ENCODE measurements around the gene ENTPD5.
"Not testable (repeated sequence)": the region's sequence is repeated elsewhere in the genome, so short reads cannot be mapped to it uniquely, and the experiment has no call there.

Gene ENTPD5

DNA sequence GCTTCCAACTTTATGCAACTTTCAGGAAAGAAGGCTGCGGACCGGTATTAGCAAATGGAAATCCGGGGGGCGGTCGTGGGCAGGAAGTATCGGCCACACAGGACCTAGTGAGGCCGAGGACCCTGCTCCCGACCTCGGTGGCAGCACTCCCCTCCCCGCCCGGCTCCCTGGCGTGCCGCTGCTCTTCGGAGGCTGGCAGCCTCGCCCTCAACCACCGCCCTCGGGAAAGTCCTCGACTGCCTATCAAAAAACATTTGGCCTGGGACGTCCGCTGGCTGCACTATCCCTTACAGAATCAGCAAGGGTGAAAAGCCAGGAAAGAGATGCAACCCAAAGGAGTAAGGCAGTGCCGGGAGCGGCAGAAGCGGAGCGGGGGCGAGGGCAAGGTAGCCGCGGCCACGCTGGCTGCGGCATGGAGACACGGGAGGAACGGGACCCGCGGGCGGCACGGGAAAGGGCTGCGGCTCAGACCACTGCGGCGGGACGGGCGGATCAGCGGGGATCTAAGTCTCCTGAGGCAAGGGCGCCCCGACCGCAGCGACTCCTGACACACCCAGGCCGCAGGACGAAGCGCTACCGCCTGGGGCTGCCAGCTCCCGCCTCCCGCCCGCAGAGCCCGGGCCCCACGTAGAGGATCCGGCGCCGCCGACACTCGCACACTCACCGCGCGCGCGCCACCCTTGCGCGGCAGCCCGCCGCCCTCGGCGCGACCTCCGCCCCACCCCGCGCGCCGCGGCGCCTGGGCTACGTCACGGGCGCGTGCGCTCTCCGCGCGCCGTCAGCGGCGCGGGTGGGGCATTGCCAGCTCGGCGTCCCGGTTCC is at the start of gene ENTPD5, which contains the start of gene BBOF1:
TSS of gene ENTPD5 (minus strand) at position 703 of the 822 bp plus-strand sequence. CDS start 31,186 bp downstream, outside the sequence.
TSS of gene BBOF1 (plus strand) at position 764 of the 822 bp plus-strand sequence. CDS start 130 bp downstream, outside the sequence.
- FAIRE-seq = no peak

DNA sequence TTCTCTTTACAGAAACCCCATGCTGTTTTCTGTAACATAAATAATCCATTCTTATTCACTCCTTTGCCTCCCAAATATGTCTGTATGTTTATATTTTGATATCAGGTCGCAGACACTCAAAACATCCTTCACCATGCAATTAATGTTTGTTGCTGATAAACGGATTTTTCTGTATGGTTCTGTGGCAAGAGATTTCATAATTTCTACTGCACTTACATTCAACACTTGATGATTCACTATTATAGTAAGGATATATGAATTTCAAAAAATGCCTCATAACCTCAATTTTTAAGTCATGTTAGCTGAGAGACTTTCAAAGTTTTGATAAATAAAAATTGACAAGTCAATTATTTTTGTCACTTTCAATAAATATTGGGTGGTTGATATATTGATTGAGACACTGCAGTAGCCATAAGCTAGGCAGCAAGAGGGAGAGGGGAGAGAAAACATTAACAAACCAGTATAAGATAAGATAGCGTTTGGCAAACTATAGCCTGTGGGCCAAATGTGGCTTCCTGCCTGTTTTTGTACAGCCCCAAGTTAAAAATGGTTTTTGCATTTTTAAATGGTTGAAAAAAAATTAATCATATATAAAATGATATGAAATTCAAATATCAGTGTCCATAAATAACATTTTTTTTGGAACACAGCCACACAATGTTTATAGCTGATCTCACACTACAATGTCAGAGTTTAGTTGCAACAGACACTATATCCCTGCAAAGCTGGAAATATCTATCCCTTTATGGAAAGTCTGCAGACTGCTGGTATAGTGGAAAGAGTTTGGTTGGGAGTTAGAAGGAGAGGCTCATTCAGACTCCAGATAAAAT is 46.9 kb upstream of the ENTPD5 start:
- FAIRE-seq = no peak

GRCh38 chr14:74064883-74065282 is 45.8 kb upstream of the ENTPD5 start:
- FAIRE-seq = no peak

DNA sequence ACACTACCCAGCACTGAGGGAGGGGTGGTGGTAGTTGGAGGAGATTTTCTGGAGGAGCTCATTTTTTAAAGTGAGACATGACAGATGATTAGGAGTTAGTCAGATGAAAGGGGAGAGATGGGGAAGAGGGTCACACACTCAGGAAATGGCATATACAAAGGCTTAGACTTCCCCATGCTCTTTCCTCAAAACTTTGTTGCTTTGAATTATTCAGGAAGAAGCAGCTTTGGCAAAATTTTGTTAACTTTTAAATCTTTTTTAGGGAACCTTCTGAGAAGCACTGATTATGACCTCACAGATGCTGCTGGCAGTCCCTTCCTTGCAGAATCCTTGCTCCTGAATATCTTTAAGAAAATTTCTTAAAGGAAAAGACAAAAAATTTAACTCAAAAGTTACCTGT is 45.3 kb upstream of the ENTPD5 start:
- no peak for FAIRE-seq

- FAIRE-seq = no peak
Observed at GRCh38 chr14:74062809-74063150, 43.7 kb upstream of the ENTPD5 start.

DNA sequence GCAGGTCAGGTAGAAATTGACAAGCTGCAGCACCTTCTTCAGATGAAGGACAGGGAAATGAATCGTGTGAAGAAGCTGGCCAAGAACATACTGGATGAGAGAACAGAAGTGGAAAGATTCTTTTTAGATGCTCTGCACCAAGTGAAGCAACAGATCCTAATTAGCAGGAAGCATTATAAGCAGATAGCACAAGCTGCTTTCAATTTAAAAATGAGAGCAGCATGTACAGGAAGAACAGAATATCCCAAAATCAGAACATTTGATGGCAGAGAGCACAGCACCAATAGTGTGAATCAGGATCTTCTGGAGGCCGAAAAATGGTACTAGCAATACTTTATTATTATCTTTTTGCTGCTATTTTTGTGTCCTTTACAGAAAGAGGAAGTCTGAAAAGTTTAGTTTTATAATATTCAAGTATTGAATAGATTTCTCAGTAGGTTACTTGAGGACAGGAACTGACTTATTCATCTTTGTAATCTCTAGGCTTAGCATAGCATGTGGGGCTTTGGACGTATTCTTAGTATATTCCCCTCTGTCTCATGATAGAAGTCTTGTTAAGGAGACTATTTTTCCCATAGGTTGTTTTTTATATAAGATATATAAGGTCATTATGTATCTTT is 30.9 kb upstream of the ENTPD5 start:
- no peak for FAIRE-seq

GRCh38 chr14:74048281-74048680 is 29.2 kb upstream of the ENTPD5 start:
- FAIRE-seq = no peak

DNA sequence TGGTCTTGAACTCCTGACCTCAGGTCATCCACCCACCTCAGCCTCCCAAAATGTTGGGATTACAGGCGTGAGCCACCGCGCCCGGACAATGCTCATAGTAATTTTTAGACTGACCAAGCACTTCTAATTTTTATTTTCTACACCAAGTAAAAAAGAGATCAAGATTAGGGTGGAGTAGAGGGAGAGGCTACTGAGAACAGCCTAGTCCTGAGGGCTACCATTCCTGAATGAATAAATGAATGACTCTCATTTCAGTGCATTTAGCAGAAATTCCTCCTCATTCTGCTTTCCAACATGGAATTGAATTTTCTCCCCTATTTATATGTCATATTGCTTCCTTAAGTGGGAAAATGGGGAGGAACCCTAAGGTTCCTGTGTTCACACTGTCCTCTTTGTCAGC is 26.4 kb upstream of the ENTPD5 start:
- no peak for FAIRE-seq

GRCh38 chr14:74042296-74042695 is 23.2 kb upstream of the ENTPD5 start:
- FAIRE-seq = no peak

DNA sequence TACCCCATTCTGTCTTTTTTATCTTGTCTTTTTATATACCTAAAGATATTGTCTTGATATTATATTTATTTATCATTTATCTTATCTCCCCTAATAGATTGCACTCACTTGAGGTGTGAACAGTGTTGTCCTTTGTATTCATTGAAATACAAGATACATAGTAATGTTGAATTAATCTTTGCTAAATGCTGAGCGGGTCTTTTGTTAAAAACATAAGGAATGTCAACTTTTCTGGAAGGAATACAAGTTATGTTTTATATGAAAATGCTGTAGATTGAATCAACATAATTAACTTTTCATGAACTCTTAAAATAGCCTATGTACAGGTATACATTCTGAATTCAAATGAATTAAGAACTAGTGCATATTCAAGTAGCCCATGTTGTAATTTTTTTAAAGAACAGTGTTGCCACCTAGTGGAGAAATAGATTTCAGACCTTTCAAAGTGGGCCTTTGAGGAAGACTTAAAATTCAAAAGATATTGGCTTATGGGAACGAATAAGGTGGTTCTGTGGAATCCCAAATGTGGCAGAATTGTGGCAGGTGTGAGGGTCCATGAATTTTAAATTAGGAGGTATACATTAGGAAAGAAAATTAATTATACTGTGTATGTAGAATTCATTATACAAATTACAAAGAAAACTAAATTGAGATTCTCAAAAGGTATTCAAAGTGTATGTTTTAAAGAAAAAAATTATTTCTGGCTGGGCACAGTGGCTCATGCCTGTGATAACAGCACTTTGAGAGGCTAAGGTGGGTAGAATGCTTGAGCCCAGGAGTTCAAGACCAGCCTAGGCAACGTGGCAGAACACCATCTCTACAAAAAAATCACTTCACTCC is 19.2 kb upstream of the ENTPD5 start:
- FAIRE-seq = no peak

GRCh38 chr14:74035556-74035955 is 16.5 kb upstream of the ENTPD5 start:
- FAIRE-seq = no peak

DNA sequence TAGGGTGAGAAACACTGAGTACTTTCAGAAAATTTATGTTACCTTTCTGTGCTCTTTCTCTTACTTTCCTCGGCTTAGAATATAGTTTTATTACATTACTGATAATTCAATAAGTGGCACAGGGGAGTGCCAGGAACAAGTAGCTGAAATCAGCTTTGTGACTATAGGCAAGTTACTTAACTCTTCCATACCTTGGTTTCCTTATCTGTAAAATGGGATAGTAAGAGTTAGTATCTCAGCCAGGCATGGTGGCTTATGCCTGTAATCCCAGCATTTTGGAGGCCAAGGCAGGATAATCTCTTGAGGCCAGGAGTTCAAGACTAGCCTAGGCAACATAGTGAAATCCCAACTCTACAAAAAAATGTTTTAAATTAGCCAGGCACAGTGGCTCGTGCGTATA is 15.5 kb upstream of the ENTPD5 start:
- no peak for FAIRE-seq

GRCh38 chr14:74029136-74029535 is 10.0 kb upstream of the ENTPD5 start:
- FAIRE-seq = no peak

DNA sequence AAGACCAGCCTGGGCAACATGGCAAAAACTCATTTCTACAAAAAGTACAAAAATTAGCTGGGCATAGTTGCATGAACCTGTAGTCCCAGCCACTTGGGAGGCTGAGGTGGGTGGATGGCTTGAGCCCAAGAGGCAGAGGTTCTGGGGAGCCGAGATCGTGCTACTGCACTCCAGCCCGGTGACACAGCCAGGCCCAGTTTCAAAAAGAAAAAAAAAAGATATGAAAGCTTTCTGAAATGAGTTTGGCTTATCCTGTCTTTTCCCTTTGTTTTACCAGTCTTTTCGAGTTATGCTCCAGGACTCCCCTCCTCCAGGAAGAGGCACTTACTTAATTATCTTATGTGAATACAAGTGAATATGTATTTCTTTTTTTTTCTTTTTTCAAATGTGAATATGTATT is 3.3 kb upstream of the ENTPD5 start:
- FAIRE-seq = no peak

- FAIRE-seq = no peak
Observed at GRCh38 chr14:74019408-74020137, 485 bp upstream of the ENTPD5 start.

DNA sequence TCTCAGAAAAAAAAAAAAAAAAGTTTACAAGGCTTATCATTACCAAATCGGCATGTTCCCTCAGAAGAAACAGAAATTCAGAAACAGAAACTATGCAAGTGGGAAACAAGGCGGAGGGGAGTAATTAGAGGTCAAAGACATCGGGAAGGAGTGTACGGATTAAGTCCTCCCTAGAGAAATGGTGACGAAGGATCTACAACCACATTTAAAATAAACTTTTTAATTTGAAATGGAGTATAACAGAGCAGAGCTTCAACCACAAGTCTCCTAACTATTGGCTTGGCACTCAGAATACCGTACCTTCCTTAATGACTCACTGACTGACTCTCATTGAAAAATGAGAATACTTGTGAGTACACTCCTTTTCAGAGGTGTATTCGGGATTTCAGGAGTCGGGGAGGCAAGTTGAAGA is 908 bp downstream of the ENTPD5 start:
- FAIRE-seq = no peak

DNA sequence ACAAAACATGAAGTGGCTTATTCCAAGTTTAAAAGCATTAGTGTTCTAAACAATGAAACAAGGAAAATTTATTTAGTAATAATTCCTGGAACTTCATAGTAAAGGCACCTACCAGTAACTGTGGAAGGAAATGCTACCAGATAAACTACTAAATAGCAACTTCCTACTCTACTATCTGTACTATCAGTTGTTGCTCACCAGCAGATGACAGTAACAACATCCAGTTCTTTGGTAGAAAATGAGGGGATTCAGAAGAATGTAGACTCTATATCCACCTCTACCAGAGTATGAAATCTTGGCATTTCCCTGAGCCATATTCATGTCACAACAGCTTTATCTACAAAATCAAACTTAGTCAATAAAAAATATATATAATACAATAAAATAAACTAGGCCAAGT is 3.1 kb downstream of the ENTPD5 start:
- no peak for FAIRE-seq

DNA sequence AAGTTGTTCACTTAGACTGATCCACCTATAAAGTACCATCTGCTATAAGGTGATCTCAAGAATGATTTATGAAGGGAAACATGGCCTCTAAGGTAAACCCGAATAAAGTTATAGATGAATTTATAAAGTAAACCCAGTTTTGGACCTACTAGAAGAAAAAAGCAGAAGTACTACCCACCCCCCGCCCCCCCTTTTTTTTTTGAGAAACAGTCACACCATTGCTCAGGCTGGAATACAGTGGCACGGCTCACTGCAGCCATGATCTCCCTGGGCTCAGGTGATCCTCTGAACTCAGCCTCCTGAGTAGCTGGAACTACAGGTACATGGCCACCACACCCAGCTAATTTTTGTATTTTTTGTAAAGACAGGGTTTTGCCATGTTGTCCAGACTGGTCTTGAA is 3.9 kb downstream of the ENTPD5 start:
- no peak for FAIRE-seq

DNA sequence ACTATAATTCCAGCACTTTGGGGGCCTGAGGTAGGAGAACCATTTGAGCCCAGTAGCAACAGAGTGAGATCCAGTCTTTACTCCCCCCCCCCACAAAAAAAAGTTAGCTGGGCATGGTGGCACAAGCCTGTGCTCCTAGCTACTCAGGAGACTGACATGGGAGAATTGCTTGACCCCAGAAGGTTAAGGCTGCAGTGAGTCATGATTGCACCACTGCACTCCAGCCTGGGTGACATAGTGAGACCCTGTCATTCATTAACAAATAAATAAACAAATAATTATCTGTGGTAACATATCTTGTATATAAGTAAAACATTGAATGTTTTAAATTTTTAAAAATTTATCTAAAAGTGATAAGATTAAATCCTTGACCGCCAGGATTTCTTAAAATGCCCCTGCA is 4.8 kb downstream of the ENTPD5 start:
- no peak for FAIRE-seq

DNA sequence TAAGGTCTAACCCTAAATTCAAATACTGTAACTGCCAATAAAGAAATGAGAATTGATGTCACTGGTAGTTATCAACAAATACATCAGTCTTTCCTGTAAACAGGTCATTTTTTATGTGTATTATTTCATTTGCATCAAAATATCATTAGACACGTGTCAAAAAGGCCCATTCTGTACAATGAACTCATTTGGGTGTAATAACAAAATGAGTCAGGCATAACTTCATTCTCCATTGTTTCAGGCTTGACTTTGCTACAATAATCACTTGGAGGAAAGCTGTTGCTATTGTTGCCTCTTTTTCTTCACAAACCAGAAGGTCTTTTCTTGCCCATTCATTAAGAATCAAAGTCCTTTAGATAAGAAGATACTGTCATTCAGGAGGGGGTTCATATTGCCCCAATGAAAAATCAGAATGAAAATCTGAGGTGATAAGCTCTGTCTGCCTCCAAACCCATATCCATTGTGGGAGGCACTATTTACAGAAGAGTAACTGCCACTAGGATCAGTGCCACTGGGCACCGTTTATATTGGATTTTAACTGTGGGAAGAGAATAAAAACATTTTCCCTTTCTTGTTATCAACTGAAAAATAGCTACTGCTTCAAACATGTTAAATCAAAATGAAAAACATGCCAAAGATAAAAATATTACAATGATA is 10.1 kb downstream of the ENTPD5 start:
- no peak for FAIRE-seq

- not testable (repeated sequence) for FAIRE-seq
Observed at GRCh38 chr14:74005664-74006063, 13.4 kb downstream of the ENTPD5 start.
